Lower leg skin (tissue), 4 donors: ENCODE data around the gene SYT10. TPM values are rescaled to one million over a fixed set of nuclear protein-coding genes. Genes with fewer than 3 reads are reported as not detected.

ENCODE experiments used
- DNase-seq, 2 donors: peaks; one replicate each; pipeline ENCODE4 v3.0.0-alpha.2; 2019; ENCODE audit warnings: low spot score in 2 of 2
- H3K4me3 ChIP-seq: fragments of 200-600 bp; sonication (generic); 2 replicates; pipeline ENCODE4 v1.5.1; 2017; ENCODE audit warnings: mild to moderate bottlenecking, low read depth; ENCODE audit not compliant: poor library complexity, severe bottlenecking
- POLR2A ChIP-seq, 2 donors: fragments of 450-650 bp; IDR thresholded peaks; one replicate each; pipeline ENCODE4 v1.6.1; 2016 to 2017; ENCODE audit warnings: antibody characterized with exemption in 2 of 2, mild to moderate bottlenecking in 1 of 2, moderate library complexity in 1 of 2
- WGBS, 2 donors: methylation state at CpG; one replicate each; pipeline ENCODE4 v1.1.5; 2018; 5-methylcytosine and 5-hydroxymethylcytosine counted together
- intact Hi-C: fragments of 100-400 bp; cut with DNase I; formaldehyde crosslinking; loops from one replicate; pipeline ENCODE4 v1.15.0; 2023; ENCODE audit warnings: low total_unique reads
- total RNA-seq, 4 donors: library from RNA; depleted of rRNA; stranded (reverse); fragments of >200 nt; gene quantifications; one replicate each; pipeline ENCODE4 v1.1.0, GENCODE V29; 2016
- TF ChIP-seq, protein P1 (sequence below), 3 donors: fragments of 450-650 bp; IDR thresholded peaks; one replicate each; pipeline ENCODE4 v1.5.1; 2016; ENCODE audit warnings: antibody characterized with exemption in 3 of 3, mild to moderate bottlenecking in 3 of 3, moderate library complexity in 2 of 3

Gene SYT10
- total RNA-seq, 4 donors from 2014 or later = 0.06 to 0.08 TPM; not detected in 2

GRCh38 chr12:33438025-33438772 is 1.4 kb downstream of the SYT10 start:
- DNase-seq = no peak
- intact Hi-C loops = no loop called here
- TF ChIP-seq, protein P1, sequence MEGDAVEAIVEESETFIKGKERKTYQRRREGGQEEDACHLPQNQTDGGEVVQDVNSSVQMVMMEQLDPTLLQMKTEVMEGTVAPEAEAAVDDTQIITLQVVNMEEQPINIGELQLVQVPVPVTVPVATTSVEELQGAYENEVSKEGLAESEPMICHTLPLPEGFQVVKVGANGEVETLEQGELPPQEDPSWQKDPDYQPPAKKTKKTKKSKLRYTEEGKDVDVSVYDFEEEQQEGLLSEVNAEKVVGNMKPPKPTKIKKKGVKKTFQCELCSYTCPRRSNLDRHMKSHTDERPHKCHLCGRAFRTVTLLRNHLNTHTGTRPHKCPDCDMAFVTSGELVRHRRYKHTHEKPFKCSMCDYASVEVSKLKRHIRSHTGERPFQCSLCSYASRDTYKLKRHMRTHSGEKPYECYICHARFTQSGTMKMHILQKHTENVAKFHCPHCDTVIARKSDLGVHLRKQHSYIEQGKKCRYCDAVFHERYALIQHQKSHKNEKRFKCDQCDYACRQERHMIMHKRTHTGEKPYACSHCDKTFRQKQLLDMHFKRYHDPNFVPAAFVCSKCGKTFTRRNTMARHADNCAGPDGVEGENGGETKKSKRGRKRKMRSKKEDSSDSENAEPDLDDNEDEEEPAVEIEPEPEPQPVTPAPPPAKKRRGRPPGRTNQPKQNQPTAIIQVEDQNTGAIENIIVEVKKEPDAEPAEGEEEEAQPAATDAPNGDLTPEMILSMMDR (IDR thresholded peaks at IDR 0.05) = no peak
- TF ChIP-seq POLR2A (IDR thresholded peaks at IDR 0.05) = no peak
- WGBS, 2 donors = 10 to 19% methylated on average over 28 of the region's 28 CpGs
- H3K4me3 ChIP-seq = no peak overlapping the region

DNA sequence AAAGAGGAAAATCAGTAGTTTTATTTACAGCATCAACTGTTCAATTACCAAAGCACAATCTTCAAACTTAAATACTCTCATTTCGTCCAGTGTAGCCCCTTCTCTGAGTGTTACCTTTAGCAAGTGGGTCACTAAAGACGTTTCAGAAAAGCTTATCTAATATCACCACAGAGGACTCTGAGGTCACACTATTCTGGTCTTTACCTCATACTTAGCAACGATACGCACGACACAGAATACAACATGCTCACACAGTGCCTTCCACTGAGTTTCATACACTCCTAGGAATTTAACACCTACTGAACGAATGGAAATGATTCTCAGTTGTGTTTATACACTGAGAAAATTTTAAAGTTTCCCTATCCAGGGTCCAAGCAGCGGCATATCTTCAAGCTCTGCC is 2.0 kb downstream of the SYT10 start:
- 45 to 51% methylated on average over 7 of the region's 7 CpGs for WGBS, 2 donors
- no peak overlapping the region for H3K4me3 ChIP-seq

GRCh38 chr12:33432992-33433391 is 6.6 kb downstream of the SYT10 start:
- no peak for DNase-seq
- intact Hi-C loops = no loop called here
- TF ChIP-seq POLR2A (IDR thresholded peaks at IDR 0.05) = no peak
- TF ChIP-seq, protein P1 (IDR thresholded peaks at IDR 0.05) = no peak
- H3K4me3 ChIP-seq = no peak overlapping the region

More for the DNA sequence above, 2.0 kb downstream of the SYT10 start:
- no peak for DNase-seq
- intact Hi-C loops = no loop called here
- TF ChIP-seq POLR2A (IDR thresholded peaks at IDR 0.05) = no peak

GRCh38 chr12:33431648-33432047 is 8.0 kb downstream of the SYT10 start:
- WGBS, 2 donors = 95 to 98% methylated on average over 1 of the region's 1 CpG

GRCh38 chr12:33429468-33429867 is 10.2 kb downstream of the SYT10 start:
- no peak overlapping the region for H3K4me3 ChIP-seq
- intact Hi-C loops = no loop called here
- TF ChIP-seq, protein P1 (IDR thresholded peaks at IDR 0.05) = no peak
- no peak for TF ChIP-seq POLR2A (IDR thresholded peaks at IDR 0.05)
- DNase-seq = no peak
- WGBS, 2 donors = 78 to 81% methylated on average over 2 of the region's 2 CpGs

More at GRCh38 chr12:33431648-33432047, 8.0 kb downstream of the SYT10 start:
- DNase-seq = no peak
- no peak overlapping the region for H3K4me3 ChIP-seq
- intact Hi-C loops = no loop called here
- TF ChIP-seq, protein P1 (IDR thresholded peaks at IDR 0.05) = no peak
- TF ChIP-seq POLR2A (IDR thresholded peaks at IDR 0.05) = no peak

GRCh38 chr12:33427071-33427470 is 12.5 kb downstream of the SYT10 start:
- WGBS, 2 donors = 70 to 85% methylated on average over 2 of the region's 2 CpGs
- TF ChIP-seq, protein P1 (IDR thresholded peaks at IDR 0.05) = no peak
- TF ChIP-seq POLR2A (IDR thresholded peaks at IDR 0.05) = no peak
- intact Hi-C loops = no loop called here
- H3K4me3 ChIP-seq = no peak overlapping the region
- DNase-seq = no peak
